Suppressor macrophage treated with lipopolysaccharide for 4 hours (primary cell): ENCODE results near the gene PDE6B.
"Not testable (repeated sequence)": the region's sequence is repeated elsewhere in the genome, so short reads cannot be mapped to it uniquely, and the experiment has no call there.

Experiments
- DNase-seq: peaks from one replicate; pipeline ENCODE4 v3.0.0-alpha.2; 2020

PDE6B gene

GRCh38 chr4:622996-623913 is 2.1 kb upstream of the PDE6B start:
- DNase-seq: no peak

GRCh38 chr4:623914-624566 is 1.3 kb upstream of the PDE6B start:
- DNase-seq: peak; percentile 25

- no peak for DNase-seq
These were observed 323 bp downstream of the PDE6B start for GRCh38 chr4:625631-626161.

- no peak for DNase-seq
These were observed 1.1 kb downstream of the PDE6B start for GRCh38 chr4:626201-627091.

- no peak for DNase-seq
These were observed 2.2 kb downstream of the PDE6B start for GRCh38 chr4:627347-628125.

- no peak for DNase-seq
These were observed 3.0 kb downstream of the PDE6B start for GRCh38 chr4:628311-628741.

GRCh38 chr4:628821-629635 is 3.7 kb downstream of the PDE6B start:
- DNase-seq: no peak

GRCh38 chr4:629636-629914 is 4.2 kb downstream of the PDE6B start:
- DNase-seq: no peak

GRCh38 chr4:629915-630641 is 4.7 kb downstream of the PDE6B start:
- DNase-seq: no peak

GRCh38 chr4:630656-631055 is 5.3 kb downstream of the PDE6B start:
- no peak for DNase-seq

GRCh38 chr4:632196-632790 is 6.9 kb downstream of the PDE6B start:
- DNase-seq: no peak

GRCh38 chr4:632926-633325 is 7.6 kb downstream of the PDE6B start:
- DNase-seq: no peak

GRCh38 chr4:633406-633805 is 8.0 kb downstream of the PDE6B start:
- no peak for DNase-seq

GRCh38 chr4:633976-634598 is 8.7 kb downstream of the PDE6B start:
- DNase-seq: no peak

- no peak for DNase-seq
These were observed 9.2 kb downstream of the PDE6B start for GRCh38 chr4:634599-634985.

GRCh38 chr4:635066-635835 is 9.9 kb downstream of the PDE6B start:
- DNase-seq: not testable (repeated sequence)

GRCh38 chr4:635851-636627 is 10.7 kb downstream of the PDE6B start:
- DNase-seq: no peak

- DNase-seq: no peak
These were observed 11.3 kb downstream of the PDE6B start for GRCh38 chr4:636628-637159.
